CD14-positive monocyte (primary cell): Measurements from ENCODE around the gene SPTAN1. TPM values are rescaled to one million over a fixed set of nuclear protein-coding genes. Genes with fewer than 3 reads are reported as not detected.
"Not testable (repeated sequence)": the region's sequence is repeated elsewhere in the genome, so short reads cannot be mapped to it uniquely, and the experiment has no call there.

ENCODE experiments used
- DNase-seq, 3 donors: peaks; one replicate each; pipeline ENCODE4 v3.0.0-alpha.2; 2011 to 2022
- H2AFZ ChIP-seq: 2 replicates; pipeline ENCODE4 v1.6.0; 2012; ENCODE audit warnings: mild to moderate bottlenecking, low read depth, low read length, inconsistent platforms; ENCODE audit not compliant: insufficient read depth, poor library complexity, severe bottlenecking
- H3K27ac ChIP-seq, 2 donors: 1 replicate in 1 of 2; 2 replicates in 1 of 2; pipeline ENCODE4 v1.5.1; 2012 to 2013; ENCODE audit warnings: low read length in 2 of 2, control low read depth in 1 of 2, inconsistent platforms in 1 of 2, low read depth in 1 of 2, mild to moderate bottlenecking in 1 of 2
- H3K27me3 ChIP-seq, 2 donors: one replicate each; pipeline versions ENCODE4 v1.6.0 to v1.6.1; 2011 to 2013; ENCODE audit warnings: low read length in 2 of 2; ENCODE audit not compliant: control insufficient read depth in 2 of 2, insufficient read depth in 2 of 2
- H3K36me3 ChIP-seq, 2 donors: replicated peaks in 1 of 2; 1 replicate in 1 of 2; 2 replicates in 1 of 2; pipeline versions ENCODE4 v1.5.1 to v1.6.1; 2012 to 2013; ENCODE audit warnings: low read length in 2 of 2, control low read depth in 1 of 2, inconsistent platforms in 1 of 2, mild to moderate bottlenecking in 1 of 2; ENCODE audit not compliant: insufficient read depth in 2 of 2, control insufficient read depth in 1 of 2
- H3K4me1 ChIP-seq, 2 donors: 1 replicate in 1 of 2; 2 replicates in 1 of 2; pipeline versions ENCODE4 v1.5.1 to v1.6.1; 2012 to 2013; ENCODE audit warnings: low read length in 2 of 2, control low read depth in 1 of 2, inconsistent platforms in 1 of 2, mild to moderate bottlenecking in 1 of 2, moderate library complexity in 1 of 2; ENCODE audit not compliant: insufficient read depth in 2 of 2, control insufficient read depth in 1 of 2
- H3K4me2 ChIP-seq: replicated peaks from 2 replicates; pipeline ENCODE3; 2012; ENCODE audit warnings: low read length, moderate library complexity, mild to moderate bottlenecking; ENCODE audit not compliant: poor library complexity, severe bottlenecking; ENCODE audit errors: extremely low read depth
- H3K4me3 ChIP-seq, 3 experiments: fragments of 200-600 bp in 1 of 3; sonication (generic) in 1 of 3; replicated peaks in 1 of 3; 1 replicate in 2 of 3; 2 replicates in 1 of 3; pipeline ENCODE4 v1.5.1; 2011 to 2013; ENCODE audit warnings: low read length in 3 of 3, mild to moderate bottlenecking in 3 of 3, control low read depth in 2 of 3, low read depth in 2 of 3, inconsistent platforms in 1 of 3, moderate library complexity in 1 of 3
- H3K79me2 ChIP-seq: 2 replicates; pipeline ENCODE4 v1.6.0; 2012; ENCODE audit warnings: mild to moderate bottlenecking, control low read depth, inconsistent platforms, low read length, moderate library complexity; ENCODE audit not compliant: insufficient read depth
- H3K9ac ChIP-seq: 2 replicates; pipeline ENCODE4 v1.6.0; 2017; ENCODE audit warnings: low read length, mild to moderate bottlenecking; ENCODE audit not compliant: insufficient read depth, poor library complexity, severe bottlenecking
- H3K9me3 ChIP-seq, 2 donors: replicated peaks in 1 of 2; 1 replicate in 1 of 2; 2 replicates in 1 of 2; pipeline versions ENCODE4 v1.5.1 to v1.6.1; 2012 to 2013; ENCODE audit warnings: low read length in 2 of 2, control low read depth in 1 of 2; ENCODE audit not compliant: control insufficient read depth in 1 of 2, insufficient read depth in 1 of 2
- H4K20me1 ChIP-seq: 2 replicates; pipeline ENCODE4 v1.6.0; 2012; ENCODE audit warnings: mild to moderate bottlenecking, low read length, control low read depth, moderate library complexity; ENCODE audit not compliant: insufficient read depth
- H3K27ac Mint-ChIP-seq, 7 donors: one replicate each; pipeline ENCODE4 v1.8.0; 2020; ENCODE audit warnings: mild to moderate bottlenecking in 7 of 7, mixed read lengths in 7 of 7, moderate library complexity in 6 of 7, inconsistent platforms in 2 of 7
- H3K27me3 Mint-ChIP-seq, 3 donors: one replicate each; pipeline ENCODE4 v1.8.0; 2021 to 2022; ENCODE audit warnings: low read depth in 3 of 3, mild to moderate bottlenecking in 3 of 3, mixed read lengths in 3 of 3, moderate library complexity in 3 of 3, inconsistent platforms in 1 of 3
- H3K36me3 Mint-ChIP-seq, 2 donors: one replicate each; pipeline ENCODE4 v1.8.0; 2020; ENCODE audit warnings: mixed read lengths in 2 of 2, inconsistent platforms in 1 of 2, mild to moderate bottlenecking in 1 of 2
- H3K4me1 Mint-ChIP-seq: one replicate; pipeline ENCODE4 v1.8.0; 2020; ENCODE audit warnings: mild to moderate bottlenecking, mixed read lengths
- H3K4me3 Mint-ChIP-seq, 2 donors: one replicate each; pipeline ENCODE4 v1.8.0; 2020; ENCODE audit warnings: mild to moderate bottlenecking in 2 of 2, mixed read lengths in 2 of 2, moderate library complexity in 1 of 2
- H3K9me3 Mint-ChIP-seq, 7 donors: one replicate each; pipeline ENCODE4 v1.8.0; 2020 to 2022; ENCODE audit warnings: mixed read lengths in 7 of 7, mild to moderate bottlenecking in 6 of 7, moderate library complexity in 6 of 7, inconsistent platforms in 2 of 7
- WGBS: methylation state at CpG from one replicate; pipeline ENCODE4 v1.1.5; 2013; ENCODE audit warnings: missing lambda C conversion rate; ENCODE audit not compliant: insufficient coverage; 5-methylcytosine and 5-hydroxymethylcytosine counted together
- intact Hi-C, 2 donors: fragments of 100-400 bp; cut with micrococcal nuclease; formaldehyde crosslinking; loops; one replicate each; pipeline versions ENCODE4 v1.15.0 to v1.15.1; 2023
- polyA minus RNA-seq: library from RNA; depleted of rRNA, polyadenylated mRNA; stranded (reverse); fragments of >200 nt; gene quantifications from 2 replicates; pipeline ENCODE4 v1.2.3, GENCODE V29; 2012
- polyA plus RNA-seq, 3 donors: library from polyadenylated mRNA; depleted of rRNA in 1 of 3; unstranded in 2 of 3; stranded (reverse) in 1 of 3; fragments of 300-500 nt in 2 of 3; fragments of >200 nt in 1 of 3; fragmentation: Illumina TruSeq in 2 of 3; gene quantifications; 1 replicate in 2 of 3; 2 replicates in 1 of 3; pipeline ENCODE4 v1.2.3, GENCODE V29; 2012 to 2021
- total RNA-seq, 12 experiments: library from RNA in 1 of 12; stranded (reverse) in 1 of 12; fragments of 120-200 nt in 1 of 12; gene quantifications; one replicate each; pipeline ENCODE4 v1.2.4 and lab custom pipeline; 2013 to 2026; ENCODE audit warnings: mixed read lengths in 6 of 12, inconsistent platforms in 1 of 12
- TF ChIP-seq, protein P1 (sequence below): fragments of 200-600 bp; IDR thresholded peaks from one replicate; pipeline ENCODE4 v1.8.0; 2022; ENCODE audit warnings: antibody characterized with exemption, mild to moderate bottlenecking

SPTAN1 gene
- total RNA-seq (2013): 44.3 TPM
- 10 to 100 TPM in 1 of 3 donors, 1 to 10 TPM in 2; 6.2 to 40.8 (median 8.5) TPM for polyA plus RNA-seq
- 48.9 and 72.7 TPM in 2 replicates for polyA minus RNA-seq
- 50.8 to 184 (median 111) reads per million in 11 experiments for total RNA-seq (lab: John Stamatoyannopoulos, UW)

DNA sequence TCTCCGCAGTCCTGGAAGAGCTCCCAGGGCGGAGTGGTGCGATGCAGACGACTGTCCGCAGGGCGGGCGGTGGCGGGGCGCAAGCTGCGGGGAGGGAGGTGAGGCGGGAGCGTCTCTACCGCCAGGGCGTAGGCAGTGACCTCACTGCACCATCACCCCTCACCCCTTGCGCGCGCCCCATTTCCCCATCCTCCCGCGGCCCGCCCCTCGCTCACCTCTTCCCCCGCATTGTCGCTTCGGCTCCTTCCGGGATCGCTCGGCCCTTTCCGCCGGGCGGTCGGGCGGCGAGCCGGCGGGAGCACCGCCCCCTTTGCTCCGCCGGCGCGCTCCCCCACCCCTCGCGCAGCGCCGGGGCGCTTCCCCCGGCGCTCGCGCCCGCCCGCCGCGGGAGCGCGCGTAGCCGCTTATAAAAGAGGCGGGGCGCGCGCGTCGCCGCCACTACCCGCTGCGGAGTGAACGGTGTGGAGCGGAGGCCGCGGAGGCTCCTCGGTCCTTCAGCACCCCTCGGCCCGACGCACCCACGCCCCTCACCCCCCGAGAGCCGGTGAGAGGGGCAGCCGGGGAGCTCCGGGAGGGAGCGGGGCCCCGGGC lies at the start of gene SPTAN1:
TSS of gene SPTAN1 (plus strand) at position 435 of the 591 bp plus-strand sequence. CDS start 14,154 bp downstream, outside the sequence.
- H2AFZ ChIP-seq: peak within 1 kb of the TSS; percentile 93
- H3K36me3 ChIP-seq: no peaks in the 10 kb centered on the region
- peaks cover 34% of the 10 kb centered on the region for H3K79me2 ChIP-seq
- H3K4me3 Mint-ChIP-seq: peak within 1 kb of the TSS; percentile 88 to 95
- H3K27me3 ChIP-seq: no peaks in the 10 kb centered on the region
- peak within 1 kb of the TSS; percentile 92 for H3K4me2 ChIP-seq
- H3K27me3 Mint-ChIP-seq: no peaks in the 10 kb centered on the region
- H3K9ac ChIP-seq: peak within 1 kb of the TSS; percentile 82
- intact Hi-C loops: loop anchor here in 1 of 2 donors (5.0 kb wide), 1 partner anchor 45 kb away; no protein-coding TSS in a partner anchor
- TF ChIP-seq, protein P1, sequence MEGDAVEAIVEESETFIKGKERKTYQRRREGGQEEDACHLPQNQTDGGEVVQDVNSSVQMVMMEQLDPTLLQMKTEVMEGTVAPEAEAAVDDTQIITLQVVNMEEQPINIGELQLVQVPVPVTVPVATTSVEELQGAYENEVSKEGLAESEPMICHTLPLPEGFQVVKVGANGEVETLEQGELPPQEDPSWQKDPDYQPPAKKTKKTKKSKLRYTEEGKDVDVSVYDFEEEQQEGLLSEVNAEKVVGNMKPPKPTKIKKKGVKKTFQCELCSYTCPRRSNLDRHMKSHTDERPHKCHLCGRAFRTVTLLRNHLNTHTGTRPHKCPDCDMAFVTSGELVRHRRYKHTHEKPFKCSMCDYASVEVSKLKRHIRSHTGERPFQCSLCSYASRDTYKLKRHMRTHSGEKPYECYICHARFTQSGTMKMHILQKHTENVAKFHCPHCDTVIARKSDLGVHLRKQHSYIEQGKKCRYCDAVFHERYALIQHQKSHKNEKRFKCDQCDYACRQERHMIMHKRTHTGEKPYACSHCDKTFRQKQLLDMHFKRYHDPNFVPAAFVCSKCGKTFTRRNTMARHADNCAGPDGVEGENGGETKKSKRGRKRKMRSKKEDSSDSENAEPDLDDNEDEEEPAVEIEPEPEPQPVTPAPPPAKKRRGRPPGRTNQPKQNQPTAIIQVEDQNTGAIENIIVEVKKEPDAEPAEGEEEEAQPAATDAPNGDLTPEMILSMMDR: no peak
- peaks cover 24% of the 10 kb centered on the region for H3K4me1 Mint-ChIP-seq
- H3K4me3 ChIP-seq: peak within 1 kb of the TSS; percentile 84 to 90 (median 90)
- peaks cover 15% of the 10 kb centered on the region for H4K20me1 ChIP-seq
- peak within 1 kb of the TSS; percentile 72 to 80 for H3K27ac ChIP-seq
- WGBS: under 1% methylated on average over 73 of the region's 81 CpGs
- no peaks in the 10 kb centered on the region for H3K9me3 ChIP-seq
- H3K4me1 ChIP-seq: peaks cover 25 to 32% of the 10 kb centered on the region in 2 donors
- H3K9me3 Mint-ChIP-seq: peaks cover 0 to 3% (median 0%) of the 10 kb centered on the region in 7 donors
- H3K27ac Mint-ChIP-seq: peak within 1 kb of the TSS; percentile 74 to 97 (median 93)
- DNase-seq: peak; percentile 88 to 94 (median 91)
- H3K36me3 Mint-ChIP-seq: no peaks in the 10 kb centered on the region

DNA sequence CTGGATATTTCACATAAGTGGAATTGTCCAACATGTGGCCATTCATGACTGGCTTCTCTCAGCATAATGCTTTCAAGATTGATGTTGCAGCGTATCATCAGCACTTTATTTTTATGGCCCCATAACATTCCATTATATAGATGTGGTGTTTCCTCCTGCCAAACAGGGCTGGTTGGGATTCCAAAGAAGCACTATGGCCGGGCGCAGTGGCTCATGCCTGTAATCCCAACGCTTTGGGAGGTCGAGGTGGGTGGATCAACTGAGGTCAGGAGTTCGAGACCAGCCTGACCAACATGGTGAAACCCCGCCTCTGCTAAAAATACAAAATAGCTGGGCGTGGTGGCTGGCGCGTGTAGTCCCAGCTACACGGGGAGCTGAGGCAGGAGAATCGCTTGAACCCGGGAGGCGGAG lies 49.0 kb upstream of the SPTAN1 start:
- H3K27ac Mint-ChIP-seq, H3K27me3 ChIP-seq, intact Hi-C loops, H3K4me2 ChIP-seq, H3K9me3 ChIP-seq, DNase-seq, H3K4me3 ChIP-seq, H3K27me3 Mint-ChIP-seq, H3K4me3 Mint-ChIP-seq, H3K9me3 Mint-ChIP-seq, H3K27ac ChIP-seq: not testable (repeated sequence)
- H3K4me1 Mint-ChIP-seq: peaks cover 15% of the 10 kb centered on the region
- 83% methylated on average over 13 of the region's 14 CpGs for WGBS
- Histone ChIP-seq H3K36me3 (peaks cover 31 to 36% of the 10 kb centered on the region in 2 donors), H3K4me1 (peaks cover 17 to 20% of the 10 kb centered on the region in 2 donors), H3K9ac (peak overlapping the region; percentile 93), H4K20me1 (peaks cover 14% of the 10 kb centered on the region), H3K79me2 (peaks cover 33% of the 10 kb centered on the region), H2AFZ (peak overlapping the region; percentile 90)
- H3K36me3 Mint-ChIP-seq: peaks cover 28 to 42% of the 10 kb centered on the region in 2 donors
